Epidermal melanocyte (primary cell): Measurements from ENCODE around the gene NADK.
"Not testable (repeated sequence)": the region's sequence is repeated elsewhere in the genome, so short reads cannot be mapped to it uniquely, and the experiment has no call there.

ENCODE experiments used
- DNase-seq: peaks from one replicate; pipeline ENCODE4 v3.0.0; 2011; ENCODE audit warnings: low spot score; ENCODE audit not compliant: insufficient read length

NADK gene

GRCh38 chr1:1764876-1765470, 13.3 kb downstream of the NADK start:
- no peak for DNase-seq

GRCh38 chr1:1763657-1764621, 14.3 kb downstream of the NADK start:
- DNase-seq, result peak; percentile 77

GRCh38 chr1:1761504-1762376, 16.5 kb downstream of the NADK start:
- DNase-seq, result no peak

- DNase-seq, result no peak
Observed at GRCh38 chr1:1760715-1761114, 17.6 kb downstream of the NADK start.

GRCh38 chr1:1760345-1760650, 18.0 kb downstream of the NADK start:
- DNase-seq, result no peak

- DNase-seq, result no peak
Observed at GRCh38 chr1:1759456-1760344, 18.6 kb downstream of the NADK start.

GRCh38 chr1:1758692-1759455, 19.4 kb downstream of the NADK start:
- DNase-seq, result no peak

DNA sequence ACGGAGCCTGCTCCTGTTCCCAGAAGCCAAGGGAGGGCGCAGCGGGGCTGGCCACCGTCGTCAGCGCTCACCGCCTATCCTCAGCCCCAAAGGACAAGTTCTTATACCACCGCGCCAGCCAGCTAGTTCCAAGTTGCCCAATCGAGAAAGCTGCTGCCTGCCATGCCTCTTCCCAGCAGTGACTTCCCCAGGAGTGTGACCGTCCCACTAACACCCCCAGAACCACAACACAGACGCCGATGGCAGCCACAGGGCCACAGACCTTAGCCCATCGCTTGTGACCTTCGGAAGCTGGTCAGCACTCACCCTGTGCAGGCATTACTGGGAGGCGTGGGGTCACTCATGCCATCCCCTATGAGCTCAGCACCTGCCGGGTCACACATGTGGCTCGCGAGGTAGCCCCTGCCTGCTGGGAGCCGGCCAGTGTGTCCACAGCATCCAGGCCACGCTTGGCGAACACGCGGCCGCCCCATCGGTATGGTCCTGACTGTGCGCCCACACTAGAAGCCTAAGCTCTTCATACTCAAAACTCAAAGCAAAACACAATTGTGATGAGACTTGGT, 20.1 kb downstream of the NADK start:
- DNase-seq, result no peak

DNA sequence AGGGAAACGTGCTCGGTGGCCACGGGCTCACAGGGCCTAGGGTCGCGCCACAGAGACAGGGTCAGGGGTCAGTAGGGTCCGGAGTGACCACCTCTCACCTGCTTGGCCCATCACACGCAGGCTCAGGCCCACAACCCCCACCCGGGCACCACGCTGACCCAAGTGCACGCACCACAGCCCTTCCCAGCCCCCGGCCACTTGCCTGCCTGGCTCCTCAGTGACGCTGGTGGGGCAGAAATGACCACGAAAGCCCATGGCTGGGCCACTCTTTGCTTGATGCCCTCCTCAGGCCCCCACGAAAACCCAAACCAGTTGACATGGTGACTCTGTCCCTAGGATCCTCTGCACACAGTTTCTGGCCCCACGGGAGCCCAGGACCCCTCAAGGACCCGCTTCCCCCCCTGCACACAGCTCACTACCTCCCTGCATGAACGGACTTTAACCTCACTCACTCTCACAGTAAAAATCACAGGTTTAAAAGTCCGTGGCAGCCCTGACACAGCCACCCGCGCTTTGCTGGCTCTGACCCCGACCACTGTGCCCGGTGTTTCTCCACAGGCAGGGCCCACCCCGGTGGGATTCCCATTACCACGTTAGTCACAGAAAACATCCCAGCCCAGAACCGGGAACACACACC, 20.7 kb downstream of the NADK start:
- DNase-seq, result no peak

GRCh38 chr1:1756661-1757421, 21.4 kb downstream of the NADK start:
- no peak for DNase-seq

DNA sequence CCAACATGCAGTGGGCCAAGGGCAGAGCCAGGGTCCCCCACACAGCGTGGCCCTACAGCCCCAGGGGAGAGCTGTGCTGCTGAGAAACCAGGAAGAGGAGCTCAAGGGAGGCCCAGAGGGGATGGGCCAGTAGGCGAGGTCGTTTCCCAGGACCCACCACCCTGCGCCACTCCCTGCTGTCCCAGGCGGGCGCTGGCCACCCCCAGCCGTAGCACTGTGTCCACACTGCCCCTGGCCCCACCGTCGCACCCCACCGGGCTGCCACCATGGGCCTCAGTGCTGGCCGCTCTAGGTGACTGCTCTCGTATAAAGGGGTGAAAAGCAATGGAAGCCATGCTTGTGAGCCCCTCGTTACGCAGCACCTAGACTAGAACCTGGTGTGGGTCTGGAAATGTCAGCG, 22.4 kb downstream of the NADK start:
- DNase-seq, result no peak

GRCh38 chr1:1755426-1755825, 22.8 kb downstream of the NADK start:
- no peak for DNase-seq

GRCh38 chr1:1754051-1754815, 24.0 kb downstream of the NADK start:
- DNase-seq, result no peak

DNA sequence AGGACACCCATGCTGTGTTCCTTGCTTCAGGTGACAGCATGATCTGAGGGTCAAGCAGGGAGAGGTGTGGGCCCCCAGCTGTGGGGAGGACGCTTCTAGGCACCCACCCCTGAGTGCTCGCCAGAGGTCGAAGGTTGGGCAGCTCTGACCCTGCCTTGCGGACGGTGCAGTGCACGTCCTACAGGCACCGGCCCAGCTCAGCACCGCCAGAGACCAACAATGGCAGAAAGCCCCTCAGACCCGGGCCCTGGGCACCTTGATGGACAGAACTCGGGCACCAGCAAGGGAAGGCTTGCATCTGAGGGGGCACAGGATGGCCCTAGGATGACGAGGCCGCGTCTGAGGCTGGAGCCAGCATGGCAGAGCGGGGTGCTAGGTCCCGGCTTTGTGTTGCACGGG, 24.7 kb downstream of the NADK start:
- DNase-seq, result no peak

- no peak for DNase-seq
Observed at GRCh38 chr1:1752636-1753606, 25.3 kb downstream of the NADK start.

- DNase-seq, result no peak
Observed at GRCh38 chr1:1752190-1752589, 26.1 kb downstream of the NADK start.

- DNase-seq, result not testable (repeated sequence)
Observed at GRCh38 chr1:1749941-1750340, 28.3 kb downstream of the NADK start.
